Lung microvascular endothelial cell (primary cell): ENCODE data around the gene IRGM. TPM values are rescaled to one million over a fixed set of nuclear protein-coding genes. Genes with fewer than 3 reads are reported as not detected.
"Not testable (repeated sequence)": the region's sequence is repeated elsewhere in the genome, so short reads cannot be mapped to it uniquely, and the experiment has no call there.

Experiments
- DNase-seq, 2 donors: peaks; one replicate each; pipeline versions ENCODE4 v3.0.0 to v3.0.0-alpha.2; 2010; ENCODE audit warnings: low read depth in 2 of 2
- total RNA-seq: library from RNA; depleted of rRNA; stranded (reverse); fragments of >200 nt; gene quantifications from 2 replicates; pipeline ENCODE4 v1.2.1, GENCODE V29; 2014

The IRGM gene, protein sequence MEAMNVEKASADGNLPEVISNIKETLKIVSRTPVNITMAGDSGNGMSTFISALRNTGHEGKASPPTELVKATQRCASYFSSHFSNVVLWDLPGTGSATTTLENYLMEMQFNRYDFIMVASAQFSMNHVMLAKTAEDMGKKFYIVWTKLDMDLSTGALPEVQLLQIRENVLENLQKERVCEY
- not detected in 2 replicates for total RNA-seq

GRCh38 chr5:150846308-150846653, at the start of gene IRGM:
IRGM (plus strand) TSS chr5:150846521; CDS start chr5:150848124, 1,603 bp downstream.
- DNase-seq: not testable (repeated sequence)

GRCh38 chr5:150797384-150797783, 48.9 kb upstream of the IRGM start:
- no peak for DNase-seq

DNA sequence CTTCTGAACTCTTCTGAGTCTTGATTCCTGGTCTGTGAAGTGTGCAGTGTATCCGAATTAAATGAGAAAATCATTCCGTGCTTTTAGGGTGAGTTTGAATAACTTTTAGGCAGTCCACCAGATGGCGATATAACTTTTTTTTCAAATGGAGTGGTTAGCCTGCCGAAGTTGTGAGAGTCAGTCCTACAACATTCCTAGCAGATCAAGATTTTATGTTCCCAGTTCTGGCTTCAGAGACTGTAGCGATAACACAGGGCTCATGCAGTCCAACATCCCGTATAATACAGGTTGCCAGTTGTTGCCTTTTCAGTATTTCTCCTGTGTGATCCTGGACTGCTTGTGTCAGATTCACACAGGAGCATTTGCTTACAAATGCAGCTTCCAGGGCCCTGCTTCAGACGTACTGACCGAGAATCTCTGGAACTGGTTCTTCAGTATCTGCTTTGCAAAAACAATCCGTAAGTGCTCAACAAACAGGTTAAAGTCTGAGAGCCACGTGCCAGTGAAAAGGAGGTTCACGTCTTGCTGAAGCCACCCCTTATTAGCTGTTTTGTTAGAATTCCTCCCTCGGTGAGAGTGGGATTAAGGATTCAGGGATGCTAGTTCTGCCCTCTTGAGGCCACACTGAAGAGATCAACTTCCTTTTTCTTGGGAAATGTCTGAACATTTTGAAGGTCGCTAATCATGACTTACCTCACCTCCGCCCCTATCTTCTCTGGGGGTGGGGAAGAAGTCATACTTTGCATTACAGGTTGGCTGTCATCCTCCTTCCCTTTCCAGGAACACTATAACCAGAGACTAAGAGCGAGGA, 45.0 kb upstream of the IRGM start:
- peak; percentile 70 to 80 for DNase-seq

DNA sequence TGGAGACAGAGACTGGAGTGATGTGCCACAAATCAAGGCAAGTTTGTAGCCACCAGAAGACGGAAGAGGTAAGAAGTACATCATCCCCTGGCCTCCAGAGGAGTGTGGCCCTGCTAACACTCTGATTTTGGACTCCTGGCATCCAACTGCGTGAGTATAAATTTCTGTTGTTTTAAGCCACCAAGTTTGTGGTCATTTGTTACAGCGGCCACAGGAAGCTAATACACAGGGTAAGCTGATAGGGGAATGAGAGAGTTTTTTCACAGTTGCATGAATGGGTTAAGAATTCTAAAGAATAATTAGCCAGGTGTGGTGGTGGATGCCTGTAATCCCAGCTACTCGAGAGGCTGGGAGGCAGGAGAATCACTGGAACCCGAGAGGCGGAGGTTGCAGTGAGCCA, 41.9 kb upstream of the IRGM start:
- no peak for DNase-seq

- no peak for DNase-seq
Observed at GRCh38 chr5:150809363-150809762, 37.0 kb upstream of the IRGM start.

DNA sequence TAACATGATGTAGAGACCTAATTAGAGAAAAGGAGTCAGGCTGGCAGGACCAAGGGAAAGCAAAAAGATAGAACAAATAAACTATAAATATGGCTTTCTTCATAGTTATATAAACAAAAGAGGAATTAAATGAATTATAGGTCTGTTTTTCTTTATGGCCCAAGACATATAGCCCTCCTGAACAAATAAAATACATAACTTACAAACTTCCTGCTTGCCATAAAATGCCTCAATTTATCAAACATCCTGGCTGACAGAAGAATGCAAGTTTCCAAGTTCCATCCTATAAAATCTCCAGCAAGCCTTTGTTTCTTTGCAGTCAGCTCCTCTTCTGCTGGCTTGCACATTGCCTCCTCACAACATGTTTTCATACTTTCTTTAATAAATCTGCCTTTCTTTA, 31.3 kb upstream of the IRGM start:
- no peak for DNase-seq

- no peak for DNase-seq
Observed at GRCh38 chr5:150816946-150817345, 29.4 kb upstream of the IRGM start.

GRCh38 chr5:150829744-150830143, 16.6 kb upstream of the IRGM start:
- no peak for DNase-seq

GRCh38 chr5:150831821-150832220, 14.5 kb upstream of the IRGM start:
- not testable (repeated sequence) for DNase-seq

DNA sequence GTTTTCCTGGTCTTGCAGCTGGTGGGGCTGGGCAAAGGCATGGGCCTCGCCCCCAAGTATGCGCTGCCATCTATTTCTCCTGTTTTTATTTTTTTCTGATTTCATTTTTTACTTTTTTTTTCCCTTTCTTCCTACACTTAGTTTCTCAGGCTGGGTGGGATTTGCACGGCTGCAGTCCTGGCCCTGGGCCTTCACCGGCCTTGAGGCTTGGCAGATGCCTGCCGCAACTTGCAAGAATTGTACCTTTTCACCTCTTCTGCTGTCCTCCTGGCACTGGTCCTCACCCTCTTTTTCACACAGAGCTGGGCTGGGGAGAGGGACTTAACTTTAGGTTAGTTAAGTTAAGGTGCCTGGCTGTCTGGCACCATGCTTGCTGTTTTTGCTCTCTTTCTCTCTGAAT, 10.3 kb upstream of the IRGM start:
- DNase-seq: no peak

DNA sequence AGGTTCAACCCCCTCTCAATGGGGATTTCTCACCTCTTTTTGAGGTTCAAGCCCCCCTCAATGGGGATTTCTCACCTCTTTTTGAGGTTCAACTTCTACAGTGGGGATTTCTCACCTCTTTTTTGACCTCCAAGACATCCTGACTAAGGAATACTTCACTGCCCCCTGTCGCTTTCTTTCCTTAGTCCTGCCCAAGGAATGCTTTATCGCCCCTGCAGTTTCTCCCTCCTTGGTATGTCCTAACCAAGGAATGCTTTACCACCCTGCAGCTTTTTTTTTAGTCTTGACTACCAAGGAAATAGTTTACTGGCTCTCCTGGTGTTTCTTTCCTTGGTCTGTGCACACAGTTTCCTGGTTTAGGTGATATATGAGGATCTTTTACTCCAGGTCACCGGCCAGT, 9.6 kb upstream of the IRGM start:
- no peak for DNase-seq

DNA sequence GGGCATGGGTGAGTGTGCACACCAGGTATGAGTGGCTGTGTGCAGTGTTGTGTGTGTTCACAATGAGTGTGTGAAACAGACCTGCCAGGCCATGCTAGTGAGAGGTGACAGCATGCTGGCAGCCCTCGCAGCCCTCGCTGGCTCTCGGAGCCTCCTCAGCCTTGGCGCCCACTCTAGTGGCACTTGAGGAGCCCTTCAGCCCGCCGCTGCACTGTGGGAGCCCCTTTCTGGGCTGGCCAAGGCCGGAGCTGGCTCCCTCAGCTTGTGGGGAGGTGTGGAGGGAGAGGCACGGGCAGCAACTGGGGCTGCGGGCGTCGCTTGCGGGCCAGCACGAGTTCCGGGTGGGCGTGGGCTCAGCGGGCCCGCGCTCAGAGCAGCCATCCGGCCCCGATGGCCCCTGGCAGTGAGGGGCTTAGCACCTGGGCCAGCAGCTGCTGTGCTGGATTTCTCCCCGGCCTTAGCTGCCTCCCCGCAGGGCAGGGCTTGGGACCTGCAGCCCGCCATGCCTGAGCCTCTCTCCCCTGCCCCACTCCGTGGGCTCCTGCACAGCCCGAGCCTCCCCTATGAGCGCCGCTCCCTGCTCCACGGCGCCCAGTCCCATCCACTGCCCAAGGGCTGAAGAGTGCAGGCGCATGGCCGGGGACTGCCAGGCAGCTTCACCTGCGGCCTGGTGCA, 999 bp upstream of the IRGM start:
- DNase-seq: not testable (repeated sequence)

GRCh38 chr5:150846654-150847333, 473 bp downstream of the IRGM start:
- peak; percentile 92 for DNase-seq

DNA sequence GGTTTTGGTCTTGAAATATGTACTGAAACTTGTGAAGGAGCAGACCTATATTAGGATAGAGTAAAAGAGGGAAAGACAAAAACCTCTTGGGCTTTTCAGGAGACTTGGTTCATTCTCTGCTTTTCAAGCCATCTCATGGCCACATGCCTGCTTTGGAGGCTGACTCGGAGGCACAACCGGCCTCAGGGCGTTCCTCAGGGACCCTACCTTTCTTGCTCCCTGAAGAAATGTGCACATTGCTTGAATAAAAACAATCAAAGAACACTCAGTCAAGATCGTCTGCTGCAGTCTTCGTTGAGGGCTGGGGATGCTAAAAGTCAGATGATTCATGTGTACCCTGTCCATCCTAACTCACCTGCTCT, 994 bp downstream of the IRGM start:
- DNase-seq: no peak

GRCh38 chr5:150848271-150848670, 1.9 kb downstream of the IRGM start:
- DNase-seq: no peak

DNA sequence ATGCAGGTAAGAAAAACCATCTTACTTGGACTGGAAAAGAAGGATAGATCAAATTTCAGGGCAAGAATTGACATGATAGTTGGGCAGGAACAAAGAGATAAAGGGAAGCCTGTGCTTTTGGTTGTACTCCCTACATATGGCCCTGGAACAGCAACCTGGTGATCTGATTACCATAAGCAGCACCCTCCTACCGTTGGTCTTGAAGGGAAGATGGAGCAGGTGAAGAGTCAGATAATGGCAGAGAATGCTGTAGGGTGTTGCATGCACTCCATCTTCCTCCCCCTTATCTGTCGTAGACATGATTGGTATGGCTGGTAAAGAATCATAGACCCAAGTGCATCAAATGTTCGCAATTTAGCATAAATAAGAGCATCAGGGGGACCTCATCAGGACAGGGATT, 4.7 kb downstream of the IRGM start:
- no peak for DNase-seq

- DNase-seq: peak in 1 of 2 donors; percentile 38
Observed at GRCh38 chr5:150853561-150853960, 7.2 kb downstream of the IRGM start.

GRCh38 chr5:150856700-150857099, 10.4 kb downstream of the IRGM start:
- not testable (repeated sequence) for DNase-seq

DNA sequence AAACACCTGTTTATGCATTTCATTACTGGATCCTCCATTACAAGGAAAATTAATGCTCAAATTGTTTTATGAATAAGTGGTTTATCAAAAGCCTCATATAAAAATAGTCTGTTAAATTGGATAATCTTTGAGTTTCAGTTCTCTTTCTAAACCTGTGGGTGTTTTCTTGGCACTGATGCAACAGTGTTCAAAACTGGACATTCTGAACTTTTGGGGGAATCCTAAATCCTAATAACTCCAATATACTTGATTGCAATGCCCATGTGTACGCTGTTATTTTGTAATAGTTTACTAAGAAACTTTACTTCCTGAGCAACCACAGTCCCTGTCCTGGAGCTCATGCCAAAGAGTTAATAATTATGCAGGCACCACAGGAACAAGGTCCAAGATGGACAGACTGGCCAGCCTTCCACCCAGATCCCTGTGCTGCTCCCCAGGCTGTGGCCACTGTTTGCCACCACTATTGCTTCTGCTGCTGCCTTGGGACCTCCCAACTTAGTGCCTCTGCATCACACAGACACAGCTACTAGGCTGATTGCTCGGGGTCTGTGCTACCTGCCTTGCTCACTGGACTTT, 14.0 kb downstream of the IRGM start:
- no peak for DNase-seq

DNA sequence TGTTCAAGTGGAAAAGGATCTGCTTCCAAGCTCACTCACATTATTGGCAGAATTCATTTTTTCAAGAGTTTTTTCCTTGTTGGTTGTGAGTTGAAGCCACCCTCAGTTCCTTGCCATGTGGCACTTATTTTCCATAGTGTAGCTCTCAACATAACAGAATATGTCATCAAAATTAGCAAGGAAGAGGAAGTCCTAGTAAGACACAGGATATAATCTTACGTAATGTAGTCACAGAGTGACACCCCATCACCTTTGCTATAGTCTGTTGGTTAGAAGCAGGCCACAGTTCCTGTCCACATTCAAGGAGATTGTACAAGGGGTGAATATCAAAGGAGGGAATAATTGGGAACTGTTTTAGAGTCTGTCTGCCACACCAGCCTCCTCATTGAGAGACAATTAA, 15.7 kb downstream of the IRGM start:
- DNase-seq: no peak

- no peak for DNase-seq
Observed at GRCh38 chr5:150879358-150879757, 33.0 kb downstream of the IRGM start.
